HL-60 (cell line): ENCODE results near the gene GRID1.

Source experiments
- DNase-seq, 2 experiments: peaks; one replicate each; pipeline ENCODE4 v3.0.0-alpha.2; 2010 to 2020; ENCODE audit warnings: low read depth in 1 of 2, low spot score in 1 of 2
- H3K27ac ChIP-seq: fragments of 250-450 bp; sonication (Bioruptor Pico); replicated peaks from 2 replicates; pipeline ENCODE4 v1.5.1; 2020; ENCODE audit warnings: mild to moderate bottlenecking, moderate library complexity
- H3K27me3 ChIP-seq: fragments of 250-450 bp; sonication (Bioruptor Pico); 2 replicates; pipeline ENCODE4 v1.5.1; 2021; ENCODE audit warnings: mild to moderate bottlenecking, moderate library complexity; ENCODE audit not compliant: insufficient read depth, poor library complexity, severe bottlenecking
- H3K4me3 ChIP-seq: replicated peaks from 2 replicates; pipeline ENCODE4 v1.5.1; 2011; ENCODE audit warnings: mild to moderate bottlenecking, control low read depth, low read length; ENCODE audit not compliant: insufficient read depth
- GABPA ChIP-seq: IDR thresholded peaks from 2 replicates; pipeline ENCODE4 v1.6.1; 2012; ENCODE audit warnings: low read depth
- POLR2AphosphoS5 ChIP-seq: IDR thresholded peaks from 2 replicates; pipeline ENCODE4 v1.6.1; 2012; ENCODE audit warnings: low read depth
- SPI1 ChIP-seq: IDR thresholded peaks from 2 replicates; pipeline ENCODE4 v1.6.1; 2012; ENCODE audit warnings: low read depth, mild to moderate bottlenecking, borderline replicate concordance
- TF ChIP-seq, protein P1 (sequence below): IDR thresholded peaks from 2 replicates; pipeline ENCODE4 v1.6.1; 2012; ENCODE audit warnings: low read depth; ENCODE audit not compliant: insufficient replicate concordance
- TF ChIP-seq, protein P2 (sequence below): IDR thresholded peaks from one replicate; pipeline ENCODE4 v1.5.1; 2011; ENCODE audit warnings: low read length, control low read depth, inconsistent platforms; ENCODE audit not compliant: insufficient read depth

The GRID1 gene

DNA sequence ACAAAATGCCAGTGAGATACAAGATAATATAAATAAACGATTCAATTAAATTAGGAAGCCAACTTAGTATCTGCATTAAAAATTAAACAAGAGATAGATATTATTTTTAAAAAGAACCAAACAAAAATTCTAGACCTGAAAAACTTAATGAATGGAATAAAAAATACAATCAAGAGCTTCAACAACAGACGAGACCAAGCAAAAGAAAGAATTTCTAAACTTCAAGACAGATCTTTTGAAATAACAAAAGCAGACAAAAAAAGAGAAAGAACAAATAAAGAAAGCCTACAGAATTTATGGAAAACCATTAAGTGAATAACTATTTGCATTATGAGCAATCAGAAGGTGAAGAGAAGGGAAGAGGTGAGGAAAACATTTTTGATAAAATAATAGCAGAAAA is 555.2 kb downstream of the GRID1 start:
- Histone ChIP-seq H3K27me3 (no peaks in the 10 kb centered on the region), H3K4me3 (no peak overlapping the region), H3K27ac (no peak overlapping the region)
- no peak for DNase-seq
- TF ChIP-seq GABPA (no peak), SPI1 (no peak), POLR2AphosphoS5 (no peak)
- TF ChIP-seq, protein P1, sequence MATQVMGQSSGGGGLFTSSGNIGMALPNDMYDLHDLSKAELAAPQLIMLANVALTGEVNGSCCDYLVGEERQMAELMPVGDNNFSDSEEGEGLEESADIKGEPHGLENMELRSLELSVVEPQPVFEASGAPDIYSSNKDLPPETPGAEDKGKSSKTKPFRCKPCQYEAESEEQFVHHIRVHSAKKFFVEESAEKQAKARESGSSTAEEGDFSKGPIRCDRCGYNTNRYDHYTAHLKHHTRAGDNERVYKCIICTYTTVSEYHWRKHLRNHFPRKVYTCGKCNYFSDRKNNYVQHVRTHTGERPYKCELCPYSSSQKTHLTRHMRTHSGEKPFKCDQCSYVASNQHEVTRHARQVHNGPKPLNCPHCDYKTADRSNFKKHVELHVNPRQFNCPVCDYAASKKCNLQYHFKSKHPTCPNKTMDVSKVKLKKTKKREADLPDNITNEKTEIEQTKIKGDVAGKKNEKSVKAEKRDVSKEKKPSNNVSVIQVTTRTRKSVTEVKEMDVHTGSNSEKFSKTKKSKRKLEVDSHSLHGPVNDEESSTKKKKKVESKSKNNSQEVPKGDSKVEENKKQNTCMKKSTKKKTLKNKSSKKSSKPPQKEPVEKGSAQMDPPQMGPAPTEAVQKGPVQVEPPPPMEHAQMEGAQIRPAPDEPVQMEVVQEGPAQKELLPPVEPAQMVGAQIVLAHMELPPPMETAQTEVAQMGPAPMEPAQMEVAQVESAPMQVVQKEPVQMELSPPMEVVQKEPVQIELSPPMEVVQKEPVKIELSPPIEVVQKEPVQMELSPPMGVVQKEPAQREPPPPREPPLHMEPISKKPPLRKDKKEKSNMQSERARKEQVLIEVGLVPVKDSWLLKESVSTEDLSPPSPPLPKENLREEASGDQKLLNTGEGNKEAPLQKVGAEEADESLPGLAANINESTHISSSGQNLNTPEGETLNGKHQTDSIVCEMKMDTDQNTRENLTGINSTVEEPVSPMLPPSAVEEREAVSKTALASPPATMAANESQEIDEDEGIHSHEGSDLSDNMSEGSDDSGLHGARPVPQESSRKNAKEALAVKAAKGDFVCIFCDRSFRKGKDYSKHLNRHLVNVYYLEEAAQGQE: no peak
- TF ChIP-seq, protein P2, sequence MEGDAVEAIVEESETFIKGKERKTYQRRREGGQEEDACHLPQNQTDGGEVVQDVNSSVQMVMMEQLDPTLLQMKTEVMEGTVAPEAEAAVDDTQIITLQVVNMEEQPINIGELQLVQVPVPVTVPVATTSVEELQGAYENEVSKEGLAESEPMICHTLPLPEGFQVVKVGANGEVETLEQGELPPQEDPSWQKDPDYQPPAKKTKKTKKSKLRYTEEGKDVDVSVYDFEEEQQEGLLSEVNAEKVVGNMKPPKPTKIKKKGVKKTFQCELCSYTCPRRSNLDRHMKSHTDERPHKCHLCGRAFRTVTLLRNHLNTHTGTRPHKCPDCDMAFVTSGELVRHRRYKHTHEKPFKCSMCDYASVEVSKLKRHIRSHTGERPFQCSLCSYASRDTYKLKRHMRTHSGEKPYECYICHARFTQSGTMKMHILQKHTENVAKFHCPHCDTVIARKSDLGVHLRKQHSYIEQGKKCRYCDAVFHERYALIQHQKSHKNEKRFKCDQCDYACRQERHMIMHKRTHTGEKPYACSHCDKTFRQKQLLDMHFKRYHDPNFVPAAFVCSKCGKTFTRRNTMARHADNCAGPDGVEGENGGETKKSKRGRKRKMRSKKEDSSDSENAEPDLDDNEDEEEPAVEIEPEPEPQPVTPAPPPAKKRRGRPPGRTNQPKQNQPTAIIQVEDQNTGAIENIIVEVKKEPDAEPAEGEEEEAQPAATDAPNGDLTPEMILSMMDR: no peak

DNA sequence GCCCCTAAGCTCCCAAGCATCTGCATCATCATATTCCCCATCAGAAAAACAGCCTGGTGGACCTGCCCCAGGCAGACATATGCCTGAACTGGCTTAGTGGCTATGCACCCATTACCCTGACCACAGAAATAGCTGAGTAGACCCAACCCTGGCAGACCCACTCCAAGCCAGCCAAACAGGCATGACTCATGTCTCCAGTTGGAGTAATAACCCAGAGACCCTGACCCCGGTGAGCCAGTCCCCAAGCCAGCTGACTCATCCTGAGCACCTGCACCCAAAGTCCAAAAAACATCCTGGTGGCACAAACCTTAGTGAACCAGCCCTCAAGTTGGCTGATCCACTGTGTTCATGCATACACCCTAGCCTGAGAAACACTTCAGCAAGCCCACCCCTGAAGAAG is 555.9 kb downstream of the GRID1 start:
- H3K4me3 ChIP-seq: no peak overlapping the region
- DNase-seq: no peak
- no peaks in the 10 kb centered on the region for H3K27me3 ChIP-seq
- TF ChIP-seq SPI1 (no peak), GABPA (no peak), POLR2AphosphoS5 (no peak)
- TF ChIP-seq, protein P2: no peak
- TF ChIP-seq, protein P1: no peak
- no peak overlapping the region for H3K27ac ChIP-seq

DNA sequence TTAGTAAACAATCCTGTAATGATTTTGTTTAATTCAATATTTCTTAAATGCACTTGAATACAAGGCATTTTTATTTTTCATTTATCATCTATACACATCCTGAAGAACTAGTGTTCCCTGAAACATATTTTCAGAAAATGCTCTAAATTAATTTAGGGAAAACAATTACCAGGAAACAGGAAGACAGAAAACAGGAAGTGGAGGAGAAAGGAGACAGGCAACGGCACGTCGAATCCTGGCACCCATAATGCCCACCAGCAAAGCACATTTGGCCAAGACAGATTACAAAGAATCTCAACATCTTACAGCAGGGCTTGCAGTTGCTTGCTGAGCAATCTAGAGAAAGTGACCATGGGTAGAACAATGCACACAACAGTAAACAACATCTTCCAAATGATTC is 571.1 kb downstream of the GRID1 start:
- DNase-seq: no peak
- peak; percentile 86 for TF ChIP-seq SPI1
- TF ChIP-seq, protein P2: no peak
- TF ChIP-seq, protein P1: no peak
- TF ChIP-seq GABPA: 0 out of 2 replicates have a peak, but pooled peaks have one; percentile 12
- no peak for TF ChIP-seq POLR2AphosphoS5
- Histone ChIP-seq H3K4me3 (no peak overlapping the region), H3K27ac (no peak overlapping the region), H3K27me3 (no peaks in the 10 kb centered on the region)
